ENCODE results near the gene UCN.

DNA sequence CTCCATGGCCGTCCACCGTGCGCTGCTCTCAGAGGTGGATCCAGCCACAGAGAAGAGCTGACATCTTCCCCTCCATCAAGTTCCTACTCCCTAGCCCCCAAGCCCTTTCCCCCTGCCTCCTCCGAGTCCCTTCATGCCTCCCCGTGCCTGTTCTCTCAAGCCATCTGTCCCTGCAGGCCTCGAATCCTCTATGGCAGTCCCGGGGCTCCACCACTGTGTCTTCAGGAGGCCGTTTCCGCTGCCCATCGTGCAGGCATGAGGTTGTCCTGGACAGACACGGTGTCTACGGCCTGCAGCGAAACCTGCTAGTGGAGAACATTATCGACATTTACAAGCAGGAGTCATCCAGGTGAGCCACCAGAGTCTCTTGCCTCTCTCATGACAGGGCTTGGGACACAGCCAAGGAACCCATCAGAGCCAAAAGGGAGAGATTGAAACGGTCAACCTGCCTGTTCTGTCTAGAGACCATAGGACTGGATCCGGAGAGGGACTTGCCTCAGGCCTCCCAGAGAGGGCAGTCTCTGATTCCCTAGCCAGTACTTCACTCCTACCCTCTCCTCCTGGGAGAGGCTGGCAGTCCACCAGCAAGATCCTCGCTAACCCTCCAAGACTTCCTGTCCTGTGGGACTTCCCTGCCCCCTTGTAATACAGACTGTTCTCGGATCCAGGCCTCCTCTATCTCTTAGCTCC, 9.7 kb downstream of the UCN start:
- TF ChIP-seq, protein P1, sequence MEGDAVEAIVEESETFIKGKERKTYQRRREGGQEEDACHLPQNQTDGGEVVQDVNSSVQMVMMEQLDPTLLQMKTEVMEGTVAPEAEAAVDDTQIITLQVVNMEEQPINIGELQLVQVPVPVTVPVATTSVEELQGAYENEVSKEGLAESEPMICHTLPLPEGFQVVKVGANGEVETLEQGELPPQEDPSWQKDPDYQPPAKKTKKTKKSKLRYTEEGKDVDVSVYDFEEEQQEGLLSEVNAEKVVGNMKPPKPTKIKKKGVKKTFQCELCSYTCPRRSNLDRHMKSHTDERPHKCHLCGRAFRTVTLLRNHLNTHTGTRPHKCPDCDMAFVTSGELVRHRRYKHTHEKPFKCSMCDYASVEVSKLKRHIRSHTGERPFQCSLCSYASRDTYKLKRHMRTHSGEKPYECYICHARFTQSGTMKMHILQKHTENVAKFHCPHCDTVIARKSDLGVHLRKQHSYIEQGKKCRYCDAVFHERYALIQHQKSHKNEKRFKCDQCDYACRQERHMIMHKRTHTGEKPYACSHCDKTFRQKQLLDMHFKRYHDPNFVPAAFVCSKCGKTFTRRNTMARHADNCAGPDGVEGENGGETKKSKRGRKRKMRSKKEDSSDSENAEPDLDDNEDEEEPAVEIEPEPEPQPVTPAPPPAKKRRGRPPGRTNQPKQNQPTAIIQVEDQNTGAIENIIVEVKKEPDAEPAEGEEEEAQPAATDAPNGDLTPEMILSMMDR (IDR thresholded peaks at IDR 0.05; ENCODE audit: low read depth, low read length): no peak
- TF ChIP-seq EZH2phosphoT487 (IDR thresholded peaks at IDR 0.05; ENCODE audit: low read depth): no peak
